ENCODE measurements around the gene SDC1. TPM values are rescaled to one million over a fixed set of nuclear protein-coding genes. Genes with fewer than 3 reads are reported as not detected.
"Not testable (repeated sequence)": the region's sequence is repeated elsewhere in the genome, so short reads cannot be mapped to it uniquely, and the experiment has no call there.

SDC1 gene
- total RNA-seq, 1 donor from 2014 or later: 115 TPM

GRCh38 chr2:20235655-20236305 is 10.8 kb upstream of the SDC1 start:
- H3K4me3 ChIP-seq (ENCODE audit: low read depth, low read length): no peak overlapping the region
- TF ChIP-seq CTCF (conservative IDR thresholded peaks at IDR 0.05; ENCODE audit: low read depth, low read length): no peak
- no peak for DNase-seq (ENCODE audit: low read depth)

- not testable (repeated sequence) for H3K4me3 ChIP-seq (ENCODE audit: low read depth, low read length); DNase-seq (ENCODE audit: low read depth)
Measured at GRCh38 chr2:20234597-20234996, 9.7 kb upstream of the SDC1 start.

GRCh38 chr2:20232837-20233207 is 7.9 kb upstream of the SDC1 start:
- DNase-seq (ENCODE audit: low read depth): no peak
- no peak overlapping the region for H3K4me3 ChIP-seq (ENCODE audit: low read depth, low read length)
- TF ChIP-seq CTCF (conservative IDR thresholded peaks at IDR 0.05; ENCODE audit: low read depth, low read length): no peak

GRCh38 chr2:20231598-20232026 is 6.7 kb upstream of the SDC1 start:
- no peak overlapping the region for H3K4me3 ChIP-seq (ENCODE audit: low read depth, low read length)
- DNase-seq (ENCODE audit: low read depth): no peak

GRCh38 chr2:20231159-20231558 is 6.2 kb upstream of the SDC1 start:
- no peak overlapping the region for H3K4me3 ChIP-seq (ENCODE audit: low read depth, low read length)
- no peak for DNase-seq (ENCODE audit: low read depth)
- TF ChIP-seq CTCF (conservative IDR thresholded peaks at IDR 0.05; ENCODE audit: low read depth, low read length): no peak

More at GRCh38 chr2:20231598-20232026, 6.7 kb upstream of the SDC1 start:
- TF ChIP-seq CTCF (conservative IDR thresholded peaks at IDR 0.05; ENCODE audit: low read depth, low read length): peak; percentile 11

GRCh38 chr2:20230114-20230425 is 5.1 kb upstream of the SDC1 start:
- no peak overlapping the region for H3K4me3 ChIP-seq (ENCODE audit: low read depth, low read length)
- TF ChIP-seq CTCF (conservative IDR thresholded peaks at IDR 0.05; ENCODE audit: low read depth, low read length): no peak
- no peak for DNase-seq (ENCODE audit: low read depth)

- TF ChIP-seq CTCF (conservative IDR thresholded peaks at IDR 0.05; ENCODE audit: low read depth, low read length): no peak
- no peak overlapping the region for H3K4me3 ChIP-seq (ENCODE audit: low read depth, low read length)
- DNase-seq (ENCODE audit: low read depth): no peak
Measured at GRCh38 chr2:20229322-20230113, 4.6 kb upstream of the SDC1 start.
